Caco-2 (cell line): ENCODE measurements around the gene GHR. TPM values are rescaled to one million over a fixed set of nuclear protein-coding genes. Genes with fewer than 3 reads are reported as not detected.

Experiments
- BruUV-seq: library from RNA; stranded (reverse); fragments of 400-500 nt; replicated peaks from 2 replicates; lab custom pipeline; 2021; lab: Mats Ljungman, UMichigan
- CTCF ChIA-PET: fragments of 300-600 bp; sonication (Branson Sonifier 250); formaldehyde crosslinking; loops from one replicate; lab custom pipeline; 2022; ENCODE audit warnings: antibody characterized with exemption; lab: Charles Lee
- POLR2A ChIA-PET: fragments of 300-600 bp; sonication (Branson Sonifier 250); formaldehyde crosslinking; loops from one replicate; lab custom pipeline; 2022; ENCODE audit warnings: antibody characterized with exemption; lab: Charles Lee
- DNase-seq, 2 experiments: peaks; one replicate each; pipeline versions ENCODE4 v3.0.0 to v3.0.0-alpha.2; 2020 to 2022
- H3K27me3 ChIP-seq: replicated peaks from 2 replicates; pipeline ENCODE4 v1.6.0; 2011; ENCODE audit warnings: low read length; ENCODE audit not compliant: control insufficient read depth, insufficient read depth
- H3K36me3 ChIP-seq: 2 replicates; pipeline ENCODE4 v1.5.1; 2011; ENCODE audit warnings: low read length; ENCODE audit not compliant: control insufficient read depth, insufficient read depth
- H3K4me1 ChIP-seq: fragments of 250-450 bp; sonication (Bioruptor Pico); 2 replicates; pipeline ENCODE4 v1.5.1; 2020; ENCODE audit warnings: mild to moderate bottlenecking
- H3K4me3 ChIP-seq: 2 replicates; pipeline ENCODE4 v1.5.1; 2011; ENCODE audit warnings: low read depth, mild to moderate bottlenecking, control low read depth, low read length
- H3K9me3 ChIP-seq: fragments of 250-450 bp; sonication (Bioruptor Pico); 2 replicates; pipeline ENCODE4 v1.5.1; 2020; ENCODE audit warnings: mild to moderate bottlenecking, moderate library complexity
- H3K27ac Mint-ChIP-seq: one replicate; pipeline ENCODE4 v1.8.0; 2022; ENCODE audit warnings: mixed read lengths; ENCODE audit not compliant: unreplicated experiment
- H3K27me3 Mint-ChIP-seq: one replicate; pipeline ENCODE4 v1.8.0; 2022; ENCODE audit warnings: mixed read lengths; ENCODE audit not compliant: insufficient read depth, unreplicated experiment
- H3K36me3 Mint-ChIP-seq: one replicate; pipeline ENCODE4 v1.8.0; 2022; ENCODE audit warnings: mild to moderate bottlenecking, mixed read lengths; ENCODE audit not compliant: insufficient read depth, unreplicated experiment
- H3K4me1 Mint-ChIP-seq: one replicate; pipeline ENCODE4 v1.8.0; 2022; ENCODE audit warnings: low read depth, mixed read lengths; ENCODE audit not compliant: unreplicated experiment
- H3K4me3 Mint-ChIP-seq: one replicate; pipeline ENCODE4 v1.8.0; 2022; ENCODE audit warnings: mild to moderate bottlenecking, moderate library complexity, mixed read lengths; ENCODE audit not compliant: unreplicated experiment
- H3K9me3 Mint-ChIP-seq: one replicate; pipeline ENCODE4 v1.8.0; 2022; ENCODE audit warnings: mixed read lengths; ENCODE audit not compliant: unreplicated experiment
- intact Hi-C: fragments of 100-400 bp; cut with micrococcal nuclease; formaldehyde crosslinking; loops from one replicate; pipeline ENCODE4 v1.10.0; 2022; ENCODE audit not compliant: unreplicated experiment
- total RNA-seq: library from RNA; stranded (reverse); gene quantifications from 2 replicates; pipeline ENCODE4 v1.2.3, GENCODE V29; 2022
- TF ChIP-seq, protein P1 (sequence below), 2 experiments: fragments of 200-600 bp in 1 of 2; IDR thresholded peaks; 1 replicate in 1 of 2; 2 replicates in 1 of 2; pipeline versions ENCODE4 v1.5.1 to v1.8.0; 2011 to 2022; ENCODE audit warnings: antibody characterized with exemption in 1 of 2, control low read depth in 1 of 2, inconsistent platforms in 1 of 2, low read depth in 1 of 2, low read length in 1 of 2, mild to moderate bottlenecking in 1 of 2, moderate library complexity in 1 of 2; ENCODE audit not compliant: insufficient read depth in 1 of 2, severe bottlenecking in 1 of 2, unreplicated experiment in 1 of 2

GHR gene
- total RNA-seq, 1 experiment from 2014 or later = 0.54 TPM

DNA sequence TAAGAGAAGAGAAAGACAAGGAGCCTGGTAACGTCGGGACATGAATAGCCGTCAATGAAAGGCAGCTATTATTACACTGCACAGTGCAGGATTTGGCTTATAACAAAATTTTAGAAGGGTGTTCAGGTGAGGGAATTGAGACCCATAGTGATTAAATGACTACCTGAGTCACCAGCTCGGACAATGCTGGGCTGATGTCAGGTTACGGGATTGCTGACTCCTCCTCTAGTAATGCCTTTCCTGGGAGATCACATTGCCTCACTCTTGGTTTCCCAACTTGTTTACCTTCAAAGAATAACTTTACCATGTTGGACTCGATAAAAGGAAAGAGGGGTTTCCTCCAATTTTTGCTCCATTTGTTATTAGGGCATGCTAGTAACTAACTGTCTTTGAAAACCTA lies 132.6 kb downstream of the GHR start:
- Histone ChIP-seq H3K36me3 (no peaks in the 10 kb centered on the region), H3K9me3 (no peaks in the 10 kb centered on the region), H3K4me3 (no peak overlapping the region), H3K4me1 (no peaks in the 10 kb centered on the region), H3K27me3 (no peaks in the 10 kb centered on the region; the same call in 1 of the 2 replicates)
- ChIA-PET CTCF (no interaction called here), POLR2A (no interaction called here)
- H3K9me3 Mint-ChIP-seq = no peaks in the 10 kb centered on the region
- BruUV-seq = no TSS peak
- intact Hi-C loops = no loop called here
- H3K27me3 Mint-ChIP-seq = peaks cover 4% of the 10 kb centered on the region
- H3K4me3 Mint-ChIP-seq = no peak overlapping the region
- TF ChIP-seq, protein P1, sequence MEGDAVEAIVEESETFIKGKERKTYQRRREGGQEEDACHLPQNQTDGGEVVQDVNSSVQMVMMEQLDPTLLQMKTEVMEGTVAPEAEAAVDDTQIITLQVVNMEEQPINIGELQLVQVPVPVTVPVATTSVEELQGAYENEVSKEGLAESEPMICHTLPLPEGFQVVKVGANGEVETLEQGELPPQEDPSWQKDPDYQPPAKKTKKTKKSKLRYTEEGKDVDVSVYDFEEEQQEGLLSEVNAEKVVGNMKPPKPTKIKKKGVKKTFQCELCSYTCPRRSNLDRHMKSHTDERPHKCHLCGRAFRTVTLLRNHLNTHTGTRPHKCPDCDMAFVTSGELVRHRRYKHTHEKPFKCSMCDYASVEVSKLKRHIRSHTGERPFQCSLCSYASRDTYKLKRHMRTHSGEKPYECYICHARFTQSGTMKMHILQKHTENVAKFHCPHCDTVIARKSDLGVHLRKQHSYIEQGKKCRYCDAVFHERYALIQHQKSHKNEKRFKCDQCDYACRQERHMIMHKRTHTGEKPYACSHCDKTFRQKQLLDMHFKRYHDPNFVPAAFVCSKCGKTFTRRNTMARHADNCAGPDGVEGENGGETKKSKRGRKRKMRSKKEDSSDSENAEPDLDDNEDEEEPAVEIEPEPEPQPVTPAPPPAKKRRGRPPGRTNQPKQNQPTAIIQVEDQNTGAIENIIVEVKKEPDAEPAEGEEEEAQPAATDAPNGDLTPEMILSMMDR (IDR thresholded peaks at IDR 0.05; ENCODE audit: insufficient read depth in 1 of 2, low read depth in 1 of 2, low read length in 1 of 2, severe bottlenecking in 1 of 2, unreplicated experiment in 1 of 2) = no peak
- H3K27ac Mint-ChIP-seq = no peak overlapping the region
- H3K36me3 Mint-ChIP-seq = no peaks in the 10 kb centered on the region
- no peak for DNase-seq
- H3K4me1 Mint-ChIP-seq = no peaks in the 10 kb centered on the region

DNA sequence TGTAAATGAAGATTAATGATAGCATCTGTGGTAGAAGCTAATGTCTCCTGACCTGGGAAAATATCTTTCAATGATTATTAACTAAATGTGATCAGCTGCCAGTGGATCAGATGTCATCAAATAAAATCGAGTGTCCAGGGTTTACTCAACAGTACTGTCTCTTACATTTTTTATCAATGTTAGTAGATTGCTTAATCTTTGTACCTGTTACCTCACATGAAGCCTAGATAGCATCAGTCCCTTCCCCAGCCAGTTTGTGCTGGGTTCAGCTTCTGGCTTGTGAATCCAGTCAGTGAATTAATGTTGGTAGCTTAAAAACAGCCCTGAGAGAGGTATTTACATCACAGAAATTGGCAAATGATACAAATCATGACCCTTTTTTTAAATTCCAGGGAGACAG lies 134.4 kb downstream of the GHR start:
- no peak for DNase-seq
- H3K4me3 ChIP-seq = no peak overlapping the region
- Mint-ChIP-seq H3K9me3 (no peaks in the 10 kb centered on the region), H3K36me3 (no peaks in the 10 kb centered on the region), H3K27ac (no peak overlapping the region), H3K27me3 (peaks cover 8% of the 10 kb centered on the region), H3K4me3 (no peak overlapping the region), H3K4me1 (no peaks in the 10 kb centered on the region)
- H3K27me3 ChIP-seq = no peaks in the 10 kb centered on the region; the same call in 1 of the 2 replicates
- TF ChIP-seq, protein P1 (IDR thresholded peaks at IDR 0.05; ENCODE audit: insufficient read depth in 1 of 2, low read depth in 1 of 2, low read length in 1 of 2, severe bottlenecking in 1 of 2, unreplicated experiment in 1 of 2) = no peak
- no peaks in the 10 kb centered on the region for H3K9me3 ChIP-seq
- H3K4me1 ChIP-seq = no peaks in the 10 kb centered on the region
- no TSS peak for BruUV-seq
- H3K36me3 ChIP-seq = no peaks in the 10 kb centered on the region
- ChIA-PET POLR2A (no interaction called here), CTCF (no interaction called here)
- intact Hi-C loops = no loop called here

DNA sequence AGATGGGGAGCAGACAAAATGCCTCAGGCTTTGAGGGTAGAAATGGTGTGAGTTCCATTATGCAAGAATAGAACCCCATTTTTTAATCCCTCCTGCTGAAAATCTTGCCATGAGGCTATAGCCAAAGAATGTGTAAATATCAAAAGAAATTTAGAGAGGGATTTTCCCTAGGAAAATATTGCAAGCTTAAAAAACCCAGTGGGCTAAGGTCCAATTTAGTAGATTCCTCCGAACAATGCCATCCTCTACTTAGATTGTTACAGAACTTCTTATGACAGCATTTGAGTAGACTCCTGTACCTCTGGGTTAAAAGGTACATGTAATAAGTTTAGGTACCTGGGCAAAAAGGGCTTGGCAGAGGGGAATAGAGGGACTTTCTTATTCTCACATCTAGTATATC lies 138.4 kb downstream of the GHR start:
- Histone ChIP-seq H3K4me3 (no peak overlapping the region), H3K4me1 (no peaks in the 10 kb centered on the region), H3K9me3 (no peaks in the 10 kb centered on the region), H3K27me3 (no peaks in the 10 kb centered on the region; the same call in 1 of the 2 replicates), H3K36me3 (no peaks in the 10 kb centered on the region)
- TF ChIP-seq, protein P1 (IDR thresholded peaks at IDR 0.05; ENCODE audit: insufficient read depth in 1 of 2, low read depth in 1 of 2, low read length in 1 of 2, severe bottlenecking in 1 of 2, unreplicated experiment in 1 of 2) = no peak
- no peak for DNase-seq
- no TSS peak for BruUV-seq
- no peak overlapping the region for H3K27ac Mint-ChIP-seq
- H3K4me1 Mint-ChIP-seq = no peaks in the 10 kb centered on the region
- no peaks in the 10 kb centered on the region for H3K9me3 Mint-ChIP-seq
- no peak overlapping the region for H3K4me3 Mint-ChIP-seq
- H3K27me3 Mint-ChIP-seq = peaks cover 8% of the 10 kb centered on the region
- ChIA-PET CTCF (no interaction called here), POLR2A (no interaction called here)
- intact Hi-C loops = no loop called here
- no peaks in the 10 kb centered on the region for H3K36me3 Mint-ChIP-seq
